Renal pelvis (tissue), 4 donors: ENCODE results near the gene DRD4. TPM values are rescaled to one million over a fixed set of nuclear protein-coding genes. Genes with fewer than 3 reads are reported as not detected.
A peak's percentile ranks its signal among the peaks of the same experiment; 100 is the strongest.

Source experiments
- DNase-seq: peaks from one replicate; pipeline ENCODE4 v3.0.0-alpha.2; 2013
- polyA plus RNA-seq, 3 donors: library from polyadenylated mRNA; unstranded; fragments of 120-200 nt; gene quantifications; one replicate each; pipeline ENCODE4 v1.2.1, GENCODE V29; 2013; ENCODE audit not compliant: insufficient read length in 3 of 3

The DRD4 gene
- polyA plus RNA-seq, 3 donors: 3.8 to 5.4 (median 4.2) TPM

DNA sequence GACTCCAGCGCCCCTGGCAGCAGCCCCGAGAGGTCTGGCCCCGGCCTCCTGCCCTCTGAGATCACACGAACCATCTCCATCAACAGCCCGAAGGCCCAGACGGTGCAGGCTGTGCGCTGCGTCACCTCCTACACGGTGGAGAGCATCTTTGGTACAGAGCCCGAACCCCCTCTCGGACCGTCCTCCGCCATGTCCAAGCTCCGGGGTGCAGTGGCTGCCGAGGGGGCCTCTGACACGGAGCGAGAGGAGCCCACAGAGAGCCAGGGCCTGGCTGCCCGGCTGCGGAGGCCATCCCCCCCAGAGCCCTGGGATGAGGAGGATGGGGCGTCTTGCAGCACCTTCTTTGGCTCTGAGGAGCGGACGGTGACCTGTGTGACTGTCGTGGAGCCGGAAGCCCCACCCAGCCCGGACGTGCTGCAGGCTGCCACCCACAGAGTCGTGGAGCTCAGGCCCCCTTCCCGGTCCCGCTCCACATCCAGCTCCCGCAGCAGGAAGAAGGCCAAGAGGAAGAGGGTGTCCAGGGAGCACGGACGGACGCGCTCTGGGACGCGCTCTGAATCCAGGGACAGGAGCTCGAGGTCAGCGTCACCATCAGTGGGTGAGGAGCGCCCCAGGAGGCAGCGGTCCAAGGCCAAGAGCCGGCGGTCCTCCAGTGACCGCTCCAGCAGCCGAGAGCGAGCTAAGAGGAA, 29.0 kb upstream of the DRD4 start:
- no peak for DNase-seq

GRCh38 chr11:608791-609251, 28.2 kb upstream of the DRD4 start:
- no peak for DNase-seq

- no peak for DNase-seq
Observed at GRCh38 chr11:609341-609811, 27.7 kb upstream of the DRD4 start.

DNA sequence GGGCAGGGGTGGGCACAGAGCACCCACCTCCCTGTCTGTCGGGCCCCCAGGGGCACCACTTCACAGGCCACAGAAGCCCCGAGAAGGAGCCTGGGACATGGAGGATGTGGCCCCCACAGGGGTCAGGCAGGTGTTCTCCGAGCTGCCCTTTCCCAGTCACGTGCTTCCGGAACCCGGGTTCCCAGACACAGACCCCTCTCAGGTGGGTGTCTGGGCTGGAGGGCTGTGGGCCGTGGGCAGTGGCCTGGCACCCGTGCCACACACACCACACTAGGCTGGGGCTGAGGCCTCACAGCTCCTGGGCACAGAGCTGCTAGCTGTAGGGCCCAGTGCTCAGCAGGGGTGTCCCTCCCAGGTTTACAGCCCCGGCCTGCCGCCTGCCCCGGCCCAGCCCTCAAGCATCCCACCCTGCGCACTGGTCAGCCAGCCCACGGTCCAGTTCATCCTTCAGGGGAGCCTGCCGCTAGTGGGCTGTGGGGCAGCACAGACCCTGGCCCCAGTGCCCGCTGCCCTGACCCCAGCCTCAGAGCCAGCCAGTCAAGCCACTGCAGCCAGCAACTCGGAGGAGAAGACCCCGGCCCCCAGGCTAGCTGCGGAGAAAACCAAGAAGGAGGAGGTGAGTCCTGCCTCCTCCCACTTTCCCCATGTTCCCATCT, 26.8 kb upstream of the DRD4 start:
- no peak for DNase-seq

DNA sequence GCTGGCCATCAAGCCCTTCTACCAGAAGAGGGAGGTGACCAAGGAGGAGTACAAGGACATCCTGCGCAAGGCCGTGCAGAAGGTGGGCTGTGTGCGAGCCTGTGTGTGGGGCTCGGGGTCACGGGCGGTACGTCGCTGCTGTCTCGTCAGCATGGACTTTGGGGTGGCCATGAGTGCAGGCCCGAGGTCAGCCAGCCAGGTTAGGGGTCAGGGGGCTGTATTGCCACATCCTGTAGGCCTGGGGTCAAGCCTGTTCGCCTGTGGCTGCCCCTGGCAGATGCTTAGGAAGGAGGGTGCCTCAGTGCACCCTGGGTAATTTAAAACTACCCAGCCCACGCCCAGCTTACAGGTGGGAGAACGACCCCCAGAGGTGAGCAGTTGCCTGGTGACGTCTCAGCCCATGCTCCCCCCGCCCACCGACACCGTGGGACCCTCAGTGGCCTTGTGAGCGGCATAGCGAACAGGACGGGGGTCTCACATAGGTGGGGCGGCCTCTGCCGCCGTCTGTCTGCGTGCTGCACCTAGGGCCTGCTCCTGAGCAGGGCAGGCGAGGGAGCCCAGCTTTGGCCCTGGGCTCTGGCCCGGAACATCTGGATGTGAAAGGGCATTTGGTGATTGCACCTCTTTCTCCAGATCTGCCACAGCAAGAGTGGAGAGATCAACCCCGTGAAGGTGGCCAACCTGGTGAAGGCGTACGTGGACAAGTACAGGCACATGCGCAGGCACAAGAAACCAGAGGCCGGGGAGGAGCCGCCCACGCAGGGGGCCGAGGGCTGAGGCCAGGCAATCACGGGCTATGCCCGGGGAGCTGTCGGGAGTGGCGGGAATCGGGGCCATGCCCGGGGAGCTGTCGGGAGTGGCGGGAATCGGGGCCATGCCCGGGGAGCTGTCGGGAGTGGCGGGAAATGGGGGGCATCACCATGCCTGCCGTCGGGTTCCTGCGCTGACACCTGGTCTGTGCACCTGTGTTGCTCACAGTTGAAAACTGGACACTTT, 25.8 kb upstream of the DRD4 start:
- DNase-seq: no peak

DNA sequence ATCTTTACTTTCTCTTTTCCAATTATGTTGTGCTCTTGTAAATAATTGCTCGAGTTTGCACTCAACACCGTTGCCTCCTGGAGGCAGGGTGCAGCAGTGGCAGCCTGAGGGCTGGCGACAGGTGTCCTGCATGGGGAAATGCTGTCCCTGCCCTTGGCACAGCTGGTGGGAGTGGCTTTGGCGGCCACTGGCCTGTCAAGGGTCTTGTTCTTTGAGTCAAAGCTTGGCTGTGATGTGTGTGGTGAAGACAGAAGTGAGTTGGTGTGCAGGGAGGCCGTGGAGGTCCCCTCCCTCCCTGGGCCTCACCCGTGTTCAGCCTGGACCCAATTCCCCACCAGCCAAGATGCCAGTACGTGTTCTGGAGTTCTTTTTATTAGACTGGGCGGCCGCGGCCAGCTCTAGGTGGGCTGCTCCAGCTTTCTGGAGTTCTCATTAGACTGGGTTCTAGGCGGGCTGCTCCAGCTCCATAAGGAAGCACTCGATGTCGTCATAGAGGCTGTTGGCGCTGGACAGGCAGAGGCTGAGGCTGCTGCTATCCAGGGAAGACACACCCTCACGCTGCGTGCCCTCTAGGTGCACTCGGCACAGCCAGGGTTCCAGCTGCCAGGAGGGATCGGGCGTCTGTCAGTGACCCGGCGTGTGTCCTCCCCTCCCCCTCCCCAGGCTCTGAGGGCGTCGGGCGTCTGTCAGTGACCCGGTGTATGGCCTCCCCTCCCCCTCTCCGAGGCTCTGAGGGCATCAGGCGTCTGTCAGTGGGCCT, 24.7 kb upstream of the DRD4 start:
- no peak for DNase-seq

GRCh38 chr11:612961-613300, 24.1 kb upstream of the DRD4 start:
- no peak for DNase-seq

DNA sequence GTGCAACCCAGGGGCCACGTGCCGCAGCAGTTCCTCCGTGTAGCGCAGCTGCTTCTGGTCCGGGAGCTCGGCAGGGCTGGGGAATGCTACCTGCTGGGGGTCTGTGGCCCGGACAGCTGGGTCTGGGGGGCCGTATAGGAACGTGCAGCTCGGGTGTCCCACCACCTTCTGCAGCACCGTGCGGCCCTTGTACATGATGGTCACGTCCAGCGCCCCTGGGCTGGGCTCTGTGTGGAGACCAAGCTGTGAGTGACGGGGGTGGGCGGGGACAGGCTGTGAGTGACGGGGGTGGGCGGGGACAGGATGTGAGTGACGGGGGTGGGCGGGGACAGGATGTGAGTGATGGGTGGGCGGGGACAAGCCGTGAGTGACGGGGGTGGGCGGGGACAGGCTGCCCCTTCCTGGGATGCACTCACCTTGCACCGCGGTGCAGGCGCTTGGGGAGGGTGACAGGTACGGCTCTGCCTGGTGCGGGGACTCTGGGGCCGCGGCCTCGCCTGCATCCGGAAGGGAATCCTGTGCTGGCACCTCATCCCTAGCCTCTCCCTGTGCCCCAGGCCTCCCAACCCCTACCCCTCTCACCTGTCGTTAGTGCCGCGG, 23.6 kb upstream of the DRD4 start:
- DNase-seq: no peak

GRCh38 chr11:614021-614622, 22.9 kb upstream of the DRD4 start:
- DNase-seq: no peak

- DNase-seq: no peak
Observed at GRCh38 chr11:614623-615503, 22.2 kb upstream of the DRD4 start.

DNA sequence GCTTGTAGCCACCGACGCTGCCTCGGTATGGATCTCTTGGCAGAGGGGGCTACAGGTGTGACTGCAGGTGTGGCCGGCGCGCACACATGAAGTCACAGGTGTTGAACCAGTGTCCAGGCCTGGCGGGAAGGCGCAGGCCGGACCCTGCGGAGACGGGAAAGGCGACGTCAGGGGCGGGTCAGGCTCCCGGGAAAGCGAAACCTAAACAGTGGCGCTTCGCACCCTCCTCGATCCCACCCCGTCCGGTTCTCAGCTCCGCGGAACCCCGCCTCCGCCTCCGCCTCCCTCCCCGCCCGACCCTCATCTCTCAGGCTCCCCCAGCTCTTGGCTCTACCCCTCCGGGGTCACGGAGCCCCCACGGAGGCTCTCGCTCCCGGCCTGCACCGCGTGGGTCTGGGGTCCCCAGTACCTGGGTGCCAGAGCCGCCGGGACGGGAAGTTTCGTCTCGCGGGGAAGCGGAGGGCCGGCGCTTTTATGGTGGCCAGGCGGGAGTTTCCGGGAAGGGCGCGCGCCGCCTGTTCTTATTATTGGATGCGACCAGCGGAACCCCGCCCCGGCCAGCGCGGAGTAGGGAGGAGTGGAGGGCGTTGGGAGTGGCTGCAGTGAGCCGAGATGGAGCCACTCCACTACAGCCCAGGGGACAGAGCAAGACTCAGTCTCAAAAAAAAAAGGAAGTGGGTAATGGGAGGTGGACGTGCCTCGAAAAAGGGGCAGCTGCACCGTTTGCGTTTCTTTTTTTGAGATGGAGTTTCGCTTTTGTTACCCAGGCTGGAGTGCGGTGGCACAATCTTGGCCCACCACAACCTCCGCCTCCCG, 21.4 kb upstream of the DRD4 start, which contains the start of gene IRF7:
Gene IRF7, minus strand, starts transcription at position 447 of the 816 bp plus-strand sequence. CDS start 586 bp downstream, outside the sequence.
- DNase-seq: peak; percentile 94

DNA sequence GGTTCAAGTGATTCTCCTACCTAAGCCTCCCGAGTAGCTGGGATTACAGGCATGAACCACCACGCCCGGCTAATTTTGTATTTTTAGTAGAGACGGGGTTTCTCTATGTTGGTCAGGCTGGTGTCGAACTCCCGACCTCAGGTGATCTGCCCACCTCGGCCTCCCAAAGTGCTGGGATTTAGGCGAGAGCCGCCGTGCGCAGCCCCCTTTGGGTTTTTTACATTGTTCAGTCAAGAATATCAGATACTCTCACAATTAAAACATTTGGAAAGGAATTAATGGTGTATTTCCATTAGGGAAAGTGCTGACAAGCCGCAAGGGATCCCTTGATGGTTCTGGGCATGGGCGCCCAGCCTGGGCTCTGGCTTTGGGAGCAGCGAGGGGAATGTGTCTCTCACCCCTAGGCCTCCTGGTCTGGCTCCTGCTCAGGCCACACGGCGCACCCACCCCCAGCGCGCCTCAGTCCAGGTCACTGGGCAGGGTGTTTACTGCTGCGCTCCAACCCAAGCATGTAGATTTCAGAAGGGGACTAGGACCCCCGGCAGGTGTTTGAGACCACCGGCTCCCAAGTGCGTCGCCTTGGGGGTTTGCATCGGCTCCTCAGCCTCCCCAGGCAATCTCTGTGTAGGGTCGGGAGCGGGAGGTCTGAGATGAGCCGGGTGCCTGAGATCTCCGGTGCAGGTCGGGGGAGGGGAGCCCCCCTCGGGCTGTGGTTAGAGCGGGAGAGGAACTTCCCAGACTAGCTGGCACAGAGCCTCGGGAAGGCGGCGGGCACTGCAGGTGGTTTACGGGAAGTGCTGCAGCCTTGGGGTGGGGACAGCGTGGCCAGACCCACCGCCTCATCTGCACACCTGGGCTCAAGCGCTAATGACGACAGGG, 20.5 kb upstream of the DRD4 start:
- no peak for DNase-seq

DNA sequence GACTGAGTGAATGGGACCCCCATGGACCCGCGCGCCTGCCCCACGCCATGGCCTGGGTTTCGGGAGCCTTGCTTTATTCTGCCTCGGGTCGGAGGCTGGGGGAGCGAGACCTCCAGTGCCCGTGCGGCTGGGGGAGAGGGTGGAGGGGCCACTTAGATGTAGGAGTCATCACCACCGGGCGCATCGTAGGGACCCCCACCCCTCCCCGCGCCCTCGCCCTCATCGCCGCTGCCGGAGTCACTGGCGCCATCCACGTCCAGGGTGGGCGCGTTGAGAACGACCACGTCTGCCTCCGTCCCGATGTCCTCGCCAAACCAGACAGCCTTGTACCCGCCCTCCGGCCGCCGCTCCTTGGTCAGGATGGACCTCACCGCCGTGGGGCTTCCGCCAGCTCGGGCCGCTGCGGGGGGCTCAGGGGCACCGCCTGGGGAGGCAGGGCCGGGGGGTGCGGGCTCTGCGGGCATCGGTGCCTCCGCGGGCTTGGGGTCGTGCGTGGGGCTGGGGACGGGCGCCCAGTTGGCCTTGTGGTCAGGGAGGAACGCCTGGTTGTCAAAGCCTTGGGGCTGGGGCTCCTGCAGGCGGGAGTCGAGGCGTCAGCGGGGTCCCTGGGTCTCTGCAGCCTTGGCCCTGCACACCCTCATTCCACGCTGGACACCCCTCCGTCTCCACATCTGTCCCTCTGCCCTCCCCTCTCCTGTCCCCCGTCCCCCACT, 19.7 kb upstream of the DRD4 start:
- DNase-seq: no peak

DNA sequence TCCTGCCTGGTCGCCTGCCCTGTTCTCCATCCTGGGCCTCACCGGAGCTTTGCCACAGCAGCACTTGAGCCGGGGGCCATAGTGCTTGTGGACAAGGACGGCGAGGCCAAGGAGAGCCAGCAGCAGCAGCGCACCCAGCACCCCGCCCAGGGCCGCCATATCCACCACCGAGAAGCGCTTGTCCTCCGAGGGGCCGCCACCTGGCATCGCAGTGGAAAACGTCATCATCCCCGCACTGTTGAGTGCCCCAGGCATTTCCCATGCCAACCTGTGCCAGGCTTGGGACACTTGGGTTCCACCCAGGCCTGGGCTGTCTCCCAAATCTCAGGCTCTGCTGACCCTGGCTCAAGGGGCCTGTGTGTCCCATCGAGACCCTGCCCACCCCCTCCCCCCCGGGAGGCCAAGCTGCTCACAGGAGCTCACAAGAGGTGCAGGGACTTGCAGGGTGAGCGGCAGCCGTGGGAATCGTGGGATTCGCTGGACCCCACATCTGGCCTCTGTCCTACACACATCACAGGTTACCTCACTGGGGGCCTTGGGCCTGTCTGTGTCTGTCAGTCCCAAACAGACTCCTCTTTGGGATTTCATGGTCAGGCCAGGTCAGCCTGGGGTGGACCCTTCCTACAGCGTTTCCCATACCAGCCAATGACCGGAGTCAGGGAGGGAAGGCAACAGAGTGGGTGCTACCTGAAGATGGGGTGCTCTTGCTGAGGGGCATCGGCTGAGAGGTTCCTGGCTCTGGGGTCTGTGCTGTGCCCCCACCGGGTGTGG, 19.0 kb upstream of the DRD4 start:
- DNase-seq: no peak

DNA sequence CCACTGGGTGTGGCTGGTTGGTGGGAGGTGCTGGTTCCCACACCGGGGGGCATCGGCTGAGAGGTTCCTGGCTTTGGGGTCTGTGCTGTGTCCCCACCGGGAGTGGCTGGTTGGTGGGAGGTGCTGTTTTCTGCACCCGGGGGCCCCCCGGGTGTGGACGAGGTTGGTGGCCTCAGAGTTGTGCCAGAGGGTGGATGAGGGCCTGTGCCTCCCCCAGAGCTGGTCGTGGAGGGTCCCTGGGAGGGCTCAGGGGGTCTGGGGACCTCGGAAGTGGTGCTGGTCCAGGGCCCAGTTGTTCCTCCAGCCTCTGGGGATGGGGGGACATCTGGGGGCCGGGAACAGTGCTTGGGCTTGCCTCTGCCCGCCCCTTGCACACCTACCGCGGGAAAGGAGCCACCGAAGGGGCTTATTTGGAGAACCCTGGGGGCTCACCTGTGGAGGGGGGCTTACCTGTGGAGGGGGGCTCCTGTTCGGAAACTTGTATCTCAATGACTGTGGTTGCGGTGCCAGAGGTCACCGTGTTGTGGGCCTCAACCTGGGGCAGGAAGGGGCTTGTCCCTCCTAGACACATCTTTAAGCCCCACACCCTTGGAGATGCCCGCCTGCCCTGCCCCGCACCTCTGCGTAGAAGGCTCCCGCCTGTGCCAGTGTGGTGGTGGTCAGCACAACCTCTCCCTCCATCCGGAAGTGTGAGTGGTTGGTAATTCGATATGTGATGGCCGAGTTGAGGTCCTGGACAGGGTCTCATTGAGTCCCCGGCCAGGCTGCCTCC, 18.0 kb upstream of the DRD4 start:
- no peak for DNase-seq
